Measurements from ENCODE around the gene PIP4K2B.

DNA sequence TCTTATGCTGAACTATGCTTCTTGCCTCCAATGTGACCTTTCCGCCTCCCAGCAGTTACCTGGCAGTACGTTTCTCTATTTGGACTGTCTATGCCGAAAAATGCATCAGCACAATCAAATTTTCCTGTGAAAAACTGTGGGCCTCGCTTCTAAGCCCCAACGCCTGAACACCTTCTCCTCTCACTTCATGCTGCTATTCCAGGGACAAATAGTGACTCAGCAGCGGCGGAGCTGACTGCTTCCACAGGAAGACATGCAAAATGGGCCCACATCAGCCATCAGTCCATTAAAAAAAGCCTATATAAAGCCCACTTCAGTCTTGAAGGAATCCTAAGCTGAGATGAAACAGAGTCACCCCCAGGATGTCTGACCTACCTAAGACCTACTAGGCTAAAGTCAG is 10.5 kb upstream of the PIP4K2B start:
- TF ChIP-seq, protein P1, sequence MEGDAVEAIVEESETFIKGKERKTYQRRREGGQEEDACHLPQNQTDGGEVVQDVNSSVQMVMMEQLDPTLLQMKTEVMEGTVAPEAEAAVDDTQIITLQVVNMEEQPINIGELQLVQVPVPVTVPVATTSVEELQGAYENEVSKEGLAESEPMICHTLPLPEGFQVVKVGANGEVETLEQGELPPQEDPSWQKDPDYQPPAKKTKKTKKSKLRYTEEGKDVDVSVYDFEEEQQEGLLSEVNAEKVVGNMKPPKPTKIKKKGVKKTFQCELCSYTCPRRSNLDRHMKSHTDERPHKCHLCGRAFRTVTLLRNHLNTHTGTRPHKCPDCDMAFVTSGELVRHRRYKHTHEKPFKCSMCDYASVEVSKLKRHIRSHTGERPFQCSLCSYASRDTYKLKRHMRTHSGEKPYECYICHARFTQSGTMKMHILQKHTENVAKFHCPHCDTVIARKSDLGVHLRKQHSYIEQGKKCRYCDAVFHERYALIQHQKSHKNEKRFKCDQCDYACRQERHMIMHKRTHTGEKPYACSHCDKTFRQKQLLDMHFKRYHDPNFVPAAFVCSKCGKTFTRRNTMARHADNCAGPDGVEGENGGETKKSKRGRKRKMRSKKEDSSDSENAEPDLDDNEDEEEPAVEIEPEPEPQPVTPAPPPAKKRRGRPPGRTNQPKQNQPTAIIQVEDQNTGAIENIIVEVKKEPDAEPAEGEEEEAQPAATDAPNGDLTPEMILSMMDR (IDR thresholded peaks at IDR 0.05), result no peak
- TF ChIP-seq EZH2 (IDR thresholded peaks at IDR 0.05; ENCODE audit: borderline replicate concordance, insufficient read depth, low read depth, low read length, poor library complexity, severe bottlenecking), result no peak

Measured in B cell (primary cell).